IMR-90 (cell line): ENCODE measurements around the gene IRX3. TPM values are rescaled to one million over a fixed set of nuclear protein-coding genes. Genes with fewer than 3 reads are reported as not detected.
A peak's percentile ranks its signal among the peaks of the same experiment; 100 is the strongest.

Experiments
- ATAC-seq: fragments of 200-7000 bp; cut with Tn5 transposase; 2 replicates; pipeline ENCODE4 v1.9.1; 2020; ENCODE audit warnings: low read depth, mild to moderate bottlenecking, moderate library complexity
- BruUV-seq: library from RNA; stranded (reverse); fragments of 400-500 nt; replicated peaks from 2 replicates; lab custom pipeline; 2021; lab: Mats Ljungman, UMichigan
- CTCF ChIA-PET: fragments of 300-600 bp; formaldehyde crosslinking; extraction: SDS; loops from one replicate; lab custom pipeline; 2021; ENCODE audit warnings: antibody characterized with exemption; lab: Yijun Ruan, JAX
- POLR2A ChIA-PET: fragments of 300-600 bp; sonication (Branson Sonifier 250); formaldehyde crosslinking; loops from one replicate; lab custom pipeline; 2022; ENCODE audit warnings: antibody characterized with exemption; ENCODE audit not compliant: unreplicated experiment; lab: Charles Lee
- DNase-seq: peaks from one replicate; pipeline ENCODE4 v3.0.0; 2013
- H2AFZ ChIP-seq: replicated peaks from 2 replicates; pipeline ENCODE3; 2013; ENCODE audit warnings: low read length, mild to moderate bottlenecking; ENCODE audit not compliant: poor library complexity
- H2AK5ac ChIP-seq: 2 replicates; pipeline ENCODE4 v1.6.1; 2013; ENCODE audit warnings: low read depth, low read length, inconsistent platforms
- H2AK9ac ChIP-seq: replicated peaks from 2 replicates; pipeline ENCODE3; 2013; ENCODE audit warnings: mild to moderate bottlenecking, low read depth, low read length, moderate library complexity; ENCODE audit not compliant: poor library complexity
- H2BK120ac ChIP-seq: 2 replicates; pipeline ENCODE4 v1.6.1; 2013; ENCODE audit warnings: low read depth, low read length, inconsistent platforms
- H2BK15ac ChIP-seq: 3 replicates; pipeline ENCODE4 v1.6.1; 2013; ENCODE audit warnings: low read depth, low read length, inconsistent platforms
- H2BK20ac ChIP-seq: 2 replicates; pipeline ENCODE4 v1.6.1; 2013; ENCODE audit warnings: low read depth, mild to moderate bottlenecking, inconsistent platforms, low read length, moderate library complexity
- H2BK5ac ChIP-seq: 2 replicates; pipeline ENCODE4 v1.6.1; 2013; ENCODE audit warnings: mild to moderate bottlenecking, low read depth, low read length, inconsistent platforms; ENCODE audit not compliant: poor library complexity, severe bottlenecking
- H3K14ac ChIP-seq: replicated peaks from 2 replicates; pipeline ENCODE4 v1.6.1; 2013; ENCODE audit warnings: low read depth, low read length, inconsistent platforms
- H3K18ac ChIP-seq: 2 replicates; pipeline ENCODE4 v1.6.1; 2013; ENCODE audit warnings: low read depth, low read length, control low read depth
- H3K23ac ChIP-seq: 2 replicates; pipeline ENCODE4 v1.6.1; 2013; ENCODE audit warnings: low read depth, low read length, inconsistent platforms
- H3K27ac ChIP-seq: 2 replicates; pipeline ENCODE4 v1.5.1; 2013; ENCODE audit warnings: mild to moderate bottlenecking, control low read depth, low read length; ENCODE audit not compliant: insufficient read depth
- H3K27me3 ChIP-seq: 2 replicates; pipeline ENCODE4 v1.6.1; 2013; ENCODE audit warnings: low read length; ENCODE audit not compliant: control insufficient read depth, insufficient read depth
- H3K36me3 ChIP-seq: 2 replicates; pipeline ENCODE4 v1.6.1; 2013; ENCODE audit warnings: low read length, mixed read lengths; ENCODE audit not compliant: control insufficient read depth, insufficient read depth
- H3K4ac ChIP-seq: 2 replicates; pipeline ENCODE4 v1.6.1; 2013; ENCODE audit warnings: low read depth, low read length, inconsistent platforms
- H3K4me1 ChIP-seq: 2 replicates; pipeline ENCODE4 v1.6.1; 2013; ENCODE audit warnings: low read length, mixed read lengths; ENCODE audit not compliant: control insufficient read depth, insufficient read depth
- H3K4me2 ChIP-seq: 2 replicates; pipeline ENCODE4 v1.6.1; 2013; ENCODE audit warnings: low read depth, mild to moderate bottlenecking, control low read depth, low read length, moderate library complexity
- H3K4me3 ChIP-seq: 2 replicates; pipeline ENCODE4 v1.5.1; 2013; ENCODE audit warnings: low read depth, mild to moderate bottlenecking, control low read depth, low read length, moderate library complexity; ENCODE audit not compliant: insufficient read depth
- H3K56ac ChIP-seq: 2 replicates; pipeline ENCODE4 v1.6.1; 2013; ENCODE audit warnings: low read length, inconsistent platforms; ENCODE audit not compliant: insufficient read depth; ENCODE audit errors: extremely low read depth
- H3K79me1 ChIP-seq, 2 experiments: 2 replicates each; pipeline ENCODE4 v1.6.1; 2013; ENCODE audit warnings: low read length in 2 of 2, inconsistent platforms in 1 of 2, low read depth in 1 of 2
- H3K9ac ChIP-seq: 2 replicates; pipeline ENCODE4 v1.6.1; 2013; ENCODE audit warnings: low read depth, low read length, control low read depth
- H3K9me1 ChIP-seq: 2 replicates; pipeline ENCODE4 v1.6.1; 2013; ENCODE audit warnings: low read length, inconsistent platforms; ENCODE audit not compliant: insufficient read depth
- H3K9me3 ChIP-seq: 2 replicates; pipeline ENCODE4 v1.6.1; 2013; ENCODE audit warnings: low read length; ENCODE audit not compliant: control insufficient read depth, insufficient read depth
- H4K20me1 ChIP-seq: 2 replicates; pipeline ENCODE4 v1.6.1; 2013; ENCODE audit warnings: low read length, inconsistent platforms; ENCODE audit not compliant: insufficient read depth
- H4K5ac ChIP-seq: 2 replicates; pipeline ENCODE4 v1.6.1; 2013; ENCODE audit warnings: mild to moderate bottlenecking, low read depth, low read length, control low read depth
- H4K8ac ChIP-seq, 2 experiments: 2 replicates each; pipeline ENCODE4 v1.6.1; 2013; ENCODE audit warnings: low read depth in 2 of 2, low read length in 2 of 2, control low read depth in 1 of 2, inconsistent platforms in 1 of 2
- H4K91ac ChIP-seq: 2 replicates; pipeline ENCODE4 v1.6.1; 2013; ENCODE audit warnings: low read depth, low read length, inconsistent platforms; ENCODE audit not compliant: insufficient read depth
- CHD1 ChIP-seq: IDR thresholded peaks from 2 replicates; pipeline ENCODE4 v1.6.1; 2012; ENCODE audit warnings: low read depth, low read length, improper control_type of control experiment
- RCOR1 ChIP-seq: IDR thresholded peaks from 2 replicates; pipeline ENCODE4 v1.6.1; 2012; ENCODE audit warnings: mild to moderate bottlenecking, low read length, improper control_type of control experiment; ENCODE audit not compliant: insufficient replicate concordance
- USF2 ChIP-seq: fragments of 150-350 bp; IDR thresholded peaks from 2 replicates; pipeline ENCODE4 v1.6.1; 2017; ENCODE audit warnings: mild to moderate bottlenecking, antibody characterized with exemption, low read length, low read depth
- WGBS, 2 experiments: methylation state at CpG; one replicate each; pipeline versions ENCODE4 v1.1.5 to v1.1.7; 2013; ENCODE audit warnings: missing lambda C conversion rate in 2 of 2; ENCODE audit not compliant: insufficient read length in 1 of 2; ENCODE audit errors: extremely low coverage in 2 of 2; 5-methylcytosine and 5-hydroxymethylcytosine counted together
- dilution Hi-C: fragments of 300-500 bp; cut with HindIII; formaldehyde crosslinking; loops from one replicate; pipeline ENCODE4 v1.14.3; 2018; ENCODE audit warnings: low sequenced_read_pairs; ENCODE audit not compliant: unreplicated experiment
- in situ Hi-C: fragments of 300-500 bp; cut with MboI; formaldehyde crosslinking; loops from 3 replicates; pipeline ENCODE4 v1.14.3; 2019; ENCODE audit warnings: low sequenced_read_pairs, inconsistent platforms, mixed read lengths
- intact Hi-C: fragments of 100-400 bp; cut with micrococcal nuclease; formaldehyde crosslinking; loops from 2 replicates; pipeline ENCODE4 v1.10.0; 2022
- polyA plus RNA-seq, 3 experiments: library from polyadenylated mRNA; depleted of rRNA; stranded (reverse); fragments of >200 nt; gene quantifications; 2 replicates each; pipeline ENCODE4 v1.2.3, GENCODE V29; 2012; ENCODE audit warnings: low replicate concordance in 1 of 3
- total RNA-seq: library from RNA; depleted of rRNA; stranded (reverse); fragments of >200 nt; gene quantifications from 2 replicates; pipeline ENCODE4 v1.2.3, GENCODE V29; 2012

IRX3 gene
- total and polyA plus RNA-seq, 2 of the 4 experiments (the other 2 are of a cell fraction), result not detected

GRCh38 chr16:54242199-54242598 lies 44.4 kb downstream of the IRX3 start:
- Histone ChIP-seq H3K23ac (no peak overlapping the region), H2BK15ac (no peak overlapping the region), H3K9ac (no peak overlapping the region), H4K20me1 (no peaks in the 10 kb centered on the region), H3K4me2 (no peak overlapping the region), H3K79me1 (no peaks in the 10 kb centered on the region), H3K4me1 (no peaks in the 10 kb centered on the region), H2BK120ac (no peak overlapping the region), H4K91ac (no peak overlapping the region), H3K27me3 (peaks cover 11% of the 10 kb centered on the region), H3K9me1 (no peaks in the 10 kb centered on the region), H3K9me3 (no peaks in the 10 kb centered on the region), H3K18ac (no peak overlapping the region), H3K4ac (no peak overlapping the region), H2AK5ac (no peak overlapping the region), H4K8ac (no peak overlapping the region), H2BK5ac (no peak overlapping the region), H3K27ac (no peak overlapping the region), H2AFZ (no peak overlapping the region), H4K5ac (no peak overlapping the region), H3K14ac (no peak overlapping the region), H2BK20ac (no peak overlapping the region), H3K4me3 (no peak overlapping the region), H3K56ac (no peak overlapping the region), H3K36me3 (no peaks in the 10 kb centered on the region), H2AK9ac (no peak overlapping the region)
- intact Hi-C loops (no loop called here), dilution Hi-C loops (no loop called here), in situ Hi-C loops (no loop called here)
- no peak for TF ChIP-seq CHD1
- TF ChIP-seq USF2, result peak; percentile 44; the same call in 1 of the 2 replicates
- no peak for TF ChIP-seq RCOR1
- WGBS, 2 experiments, result 20% methylated on average over 1 of the region's 4 CpGs; no CpG with 5 or more reads in 1 of the 2 experiments
- DNase-seq, result no peak
- BruUV-seq, result no TSS peak
- ChIA-PET CTCF (no interaction called here), POLR2A (no interaction called here)
- ATAC-seq, result no peak
